ENCODE results near the gene RUSC2.

The RUSC2 gene

DNA sequence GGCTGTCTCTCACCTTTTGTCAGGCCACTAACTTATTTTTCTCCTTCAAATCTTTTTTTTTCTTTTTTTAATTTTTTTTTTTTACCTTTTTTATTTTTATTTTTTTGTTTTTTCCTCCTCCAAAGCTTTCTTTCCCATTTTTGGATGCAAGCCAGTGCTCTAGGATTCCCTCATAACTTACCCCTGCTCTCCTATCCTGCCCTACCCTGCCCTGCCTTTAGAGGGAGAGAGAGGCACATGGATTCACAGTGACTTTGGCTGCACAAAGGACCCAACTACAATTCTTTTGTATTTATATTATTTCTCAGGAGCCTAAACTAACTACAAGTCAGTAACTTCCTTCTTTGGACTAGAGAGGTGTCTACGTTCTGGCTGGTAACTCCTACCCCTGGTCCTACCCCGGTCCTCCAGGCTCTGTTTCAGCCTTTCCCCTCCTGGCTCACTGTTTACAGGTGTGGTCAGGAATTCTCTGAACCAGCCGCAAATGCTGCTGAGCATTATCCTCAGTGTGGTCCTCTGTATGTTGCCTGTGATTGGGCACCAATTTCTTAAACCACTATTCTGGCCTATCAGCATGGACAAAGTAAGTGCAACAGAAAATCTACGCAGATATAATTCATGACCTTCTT lies 8.4 kb upstream of the RUSC2 start:
- in situ Hi-C loops (cut with HindIII; ENCODE audit: low sequenced_read_pairs) = loop anchor here (10.0 kb wide), 1 partner anchor 73 kb away; no protein-coding TSS in a partner anchor
- no peak overlapping the region for H3K4me3 ChIP-seq (ENCODE audit: low read depth, low read length)
- TF ChIP-seq, protein P1, sequence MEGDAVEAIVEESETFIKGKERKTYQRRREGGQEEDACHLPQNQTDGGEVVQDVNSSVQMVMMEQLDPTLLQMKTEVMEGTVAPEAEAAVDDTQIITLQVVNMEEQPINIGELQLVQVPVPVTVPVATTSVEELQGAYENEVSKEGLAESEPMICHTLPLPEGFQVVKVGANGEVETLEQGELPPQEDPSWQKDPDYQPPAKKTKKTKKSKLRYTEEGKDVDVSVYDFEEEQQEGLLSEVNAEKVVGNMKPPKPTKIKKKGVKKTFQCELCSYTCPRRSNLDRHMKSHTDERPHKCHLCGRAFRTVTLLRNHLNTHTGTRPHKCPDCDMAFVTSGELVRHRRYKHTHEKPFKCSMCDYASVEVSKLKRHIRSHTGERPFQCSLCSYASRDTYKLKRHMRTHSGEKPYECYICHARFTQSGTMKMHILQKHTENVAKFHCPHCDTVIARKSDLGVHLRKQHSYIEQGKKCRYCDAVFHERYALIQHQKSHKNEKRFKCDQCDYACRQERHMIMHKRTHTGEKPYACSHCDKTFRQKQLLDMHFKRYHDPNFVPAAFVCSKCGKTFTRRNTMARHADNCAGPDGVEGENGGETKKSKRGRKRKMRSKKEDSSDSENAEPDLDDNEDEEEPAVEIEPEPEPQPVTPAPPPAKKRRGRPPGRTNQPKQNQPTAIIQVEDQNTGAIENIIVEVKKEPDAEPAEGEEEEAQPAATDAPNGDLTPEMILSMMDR (IDR thresholded peaks at IDR 0.05; ENCODE audit: low read depth, low read length) = peak; percentile 77
- DNase-seq (ENCODE audit: low read depth, low spot score) = peak; percentile 56

DNA sequence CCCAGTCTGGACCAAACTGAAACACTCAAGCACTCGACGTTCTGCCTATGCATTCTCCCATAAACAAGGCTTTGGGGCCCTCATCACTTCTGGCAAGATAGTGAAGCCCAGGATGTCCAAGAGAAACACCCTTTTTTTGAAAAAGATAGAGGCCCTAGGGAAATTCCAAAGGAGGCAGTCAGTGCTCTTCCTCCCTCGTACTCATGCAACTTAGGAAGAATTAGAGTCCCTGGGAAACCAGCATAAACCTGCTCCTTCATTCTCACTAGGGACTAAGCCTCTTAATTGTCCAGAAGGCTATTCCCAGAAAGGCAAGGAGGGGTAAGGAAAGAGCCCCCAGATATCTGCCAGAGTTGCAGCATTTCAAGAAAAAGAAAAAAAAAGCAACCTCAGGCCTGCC lies 7.8 kb upstream of the RUSC2 start:
- H3K4me3 ChIP-seq (ENCODE audit: low read depth, low read length) = no peak overlapping the region
- DNase-seq (ENCODE audit: low read depth, low spot score) = no peak

DNA sequence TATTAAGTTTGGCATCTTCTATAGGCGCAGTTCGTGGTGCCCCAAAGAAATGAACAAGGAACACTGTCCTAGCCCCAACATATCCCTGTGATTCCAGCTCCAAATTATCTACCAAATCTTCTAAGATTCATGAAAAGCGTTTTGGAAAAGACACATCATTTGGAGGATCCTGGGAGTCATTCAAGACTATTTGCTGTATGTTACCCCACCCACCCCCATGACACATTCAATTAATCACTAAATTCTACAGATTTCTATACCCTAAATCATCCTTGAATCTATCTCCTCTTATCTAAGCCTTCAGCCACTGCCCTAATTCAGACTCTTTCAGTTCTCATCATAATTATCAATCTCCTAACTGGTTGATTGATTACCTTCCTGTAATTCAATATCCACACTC lies 5.5 kb upstream of the RUSC2 start:
- no peak overlapping the region for H3K4me3 ChIP-seq (ENCODE audit: low read depth, low read length)
- TF ChIP-seq, protein P1 (IDR thresholded peaks at IDR 0.05; ENCODE audit: low read depth, low read length) = no peak
- in situ Hi-C loops (cut with HindIII; ENCODE audit: low sequenced_read_pairs) = loop anchor here (10.0 kb wide), 1 partner anchor 70 kb away; no protein-coding TSS in a partner anchor
- DNase-seq (ENCODE audit: low read depth, low spot score) = no peak

More for the DNA sequence above, 7.8 kb upstream of the RUSC2 start:
- TF ChIP-seq, protein P1 (IDR thresholded peaks at IDR 0.05; ENCODE audit: low read depth, low read length) = no peak
- in situ Hi-C loops (cut with HindIII; ENCODE audit: low sequenced_read_pairs) = loop anchor here (10.0 kb wide), 1 partner anchor 73 kb away; no protein-coding TSS in a partner anchor

DNA sequence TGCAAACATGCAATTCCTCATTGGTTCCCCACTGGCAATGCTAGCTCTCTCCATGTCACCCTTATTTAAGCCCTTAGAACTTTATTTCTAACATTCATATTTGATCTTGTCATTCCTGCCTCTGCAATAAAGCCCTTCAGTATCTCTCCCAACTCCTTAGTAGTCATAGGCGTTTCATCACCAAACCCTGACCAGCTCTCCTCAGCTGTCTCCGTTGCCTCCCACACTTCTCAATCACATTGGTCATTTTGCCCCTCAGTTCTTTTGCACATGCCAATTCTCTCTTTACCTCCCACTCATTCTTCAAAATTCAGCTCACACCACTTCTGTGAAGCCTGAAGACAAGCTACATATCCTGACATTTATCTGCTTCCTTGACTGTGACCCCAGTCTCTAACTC lies 2.8 kb upstream of the RUSC2 start:
- in situ Hi-C loops (cut with HindIII; ENCODE audit: low sequenced_read_pairs) = loop anchor here (10.0 kb wide), 1 partner anchor 68 kb away; no protein-coding TSS in a partner anchor
- H3K4me3 ChIP-seq (ENCODE audit: low read depth, low read length) = no peak overlapping the region
- DNase-seq (ENCODE audit: low read depth, low spot score) = no peak
- TF ChIP-seq, protein P1 (IDR thresholded peaks at IDR 0.05; ENCODE audit: low read depth, low read length) = no peak

DNA sequence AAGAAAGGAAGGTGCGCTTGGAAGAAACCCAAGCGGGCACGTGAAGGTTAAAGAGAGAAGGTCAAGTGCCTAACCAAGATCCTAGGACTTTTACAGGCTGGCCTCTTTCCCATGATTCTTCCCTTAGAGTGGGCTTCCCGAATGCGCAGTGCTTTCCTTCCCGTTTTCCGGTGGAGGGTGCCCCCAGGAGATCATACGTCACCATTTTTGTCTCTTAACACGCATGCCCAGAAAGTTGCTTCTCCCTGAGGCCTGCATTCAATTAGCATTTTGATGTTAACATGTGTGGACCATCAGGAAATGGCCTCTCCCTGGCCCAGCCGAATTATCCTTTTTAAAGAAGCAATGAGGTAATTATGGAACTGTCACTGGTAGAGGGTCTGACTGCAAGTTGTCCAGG lies 1.9 kb upstream of the RUSC2 start:
- DNase-seq (ENCODE audit: low read depth, low spot score) = no peak
- in situ Hi-C loops (cut with HindIII; ENCODE audit: low sequenced_read_pairs) = loop anchor here (10.0 kb wide), 1 partner anchor 67 kb away; no protein-coding TSS in a partner anchor
- TF ChIP-seq, protein P1 (IDR thresholded peaks at IDR 0.05; ENCODE audit: low read depth, low read length) = no peak

DNA sequence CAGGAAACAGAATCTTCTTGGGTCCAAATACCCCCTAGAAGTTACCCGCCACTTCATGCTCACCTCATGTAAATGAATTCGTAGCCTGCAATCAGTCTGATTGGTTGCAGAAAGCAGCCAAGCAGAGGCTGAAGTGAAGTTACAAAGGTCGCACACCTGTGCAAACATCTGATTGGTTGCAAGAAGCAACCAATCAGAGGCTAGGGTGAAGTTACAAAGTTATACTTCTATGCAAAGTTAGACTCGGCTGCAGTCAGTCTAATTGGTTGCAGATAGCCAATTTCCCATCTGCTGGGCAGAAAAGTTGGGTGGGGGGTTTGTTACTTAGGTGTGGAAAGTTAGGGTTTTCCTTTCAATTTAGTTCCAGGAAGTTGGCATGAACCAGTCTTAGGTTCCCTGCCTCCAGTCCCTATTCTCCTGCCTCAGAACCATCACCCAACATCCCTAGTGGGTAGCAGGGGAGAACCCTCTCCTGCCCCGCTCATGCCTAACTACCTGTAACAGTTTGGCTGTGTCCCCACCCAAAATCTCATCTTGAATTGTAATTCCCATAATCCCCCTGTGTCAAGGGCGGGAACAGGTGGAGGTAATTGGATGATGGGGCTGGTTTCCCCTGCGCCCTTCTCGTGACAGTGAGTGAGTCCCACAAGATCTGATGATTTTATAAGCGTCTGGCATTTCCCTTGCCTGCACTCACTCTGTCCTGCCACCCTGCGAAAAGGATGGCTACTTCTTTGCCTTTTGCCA lies 1.2 kb upstream of the RUSC2 start:
- TF ChIP-seq, protein P1 (IDR thresholded peaks at IDR 0.05; ENCODE audit: low read depth, low read length) = no peak
- no peak for DNase-seq (ENCODE audit: low read depth, low spot score)
- in situ Hi-C loops (cut with HindIII; ENCODE audit: low sequenced_read_pairs) = loop anchor here (10.0 kb wide), 1 partner anchor 66 kb away; no protein-coding TSS in a partner anchor
- H3K4me3 ChIP-seq (ENCODE audit: low read depth, low read length) = peak overlapping the region; percentile 70

More for the DNA sequence above, 1.9 kb upstream of the RUSC2 start:
- no peak overlapping the region for H3K4me3 ChIP-seq (ENCODE audit: low read depth, low read length)

Data from astrocyte of the spinal cord (primary cell).